Epithelial cell of esophagus (primary cell): Measurements from ENCODE around the gene ARV1.
"Not testable (repeated sequence)": the region's sequence is repeated elsewhere in the genome, so short reads cannot be mapped to it uniquely, and the experiment has no call there.

Experiments
- DNase-seq: peaks from one replicate; pipeline ENCODE4 v3.0.0; 2010; ENCODE audit warnings: low read depth
- H3K4me3 ChIP-seq: 2 replicates; pipeline ENCODE4 v1.5.1; 2011; ENCODE audit warnings: mild to moderate bottlenecking, low read length, control low read depth
- TF ChIP-seq, protein P1 (sequence below): IDR thresholded peaks from 2 replicates; pipeline ENCODE4 v1.5.1; 2011; ENCODE audit warnings: low read depth, mild to moderate bottlenecking, low read length, control low read depth, inconsistent platforms; ENCODE audit not compliant: insufficient read depth; ENCODE audit errors: missing control alignments

ARV1 gene

GRCh38 chr1:230994860-230995259 is 16.0 kb downstream of the ARV1 start:
- TF ChIP-seq, protein P1, sequence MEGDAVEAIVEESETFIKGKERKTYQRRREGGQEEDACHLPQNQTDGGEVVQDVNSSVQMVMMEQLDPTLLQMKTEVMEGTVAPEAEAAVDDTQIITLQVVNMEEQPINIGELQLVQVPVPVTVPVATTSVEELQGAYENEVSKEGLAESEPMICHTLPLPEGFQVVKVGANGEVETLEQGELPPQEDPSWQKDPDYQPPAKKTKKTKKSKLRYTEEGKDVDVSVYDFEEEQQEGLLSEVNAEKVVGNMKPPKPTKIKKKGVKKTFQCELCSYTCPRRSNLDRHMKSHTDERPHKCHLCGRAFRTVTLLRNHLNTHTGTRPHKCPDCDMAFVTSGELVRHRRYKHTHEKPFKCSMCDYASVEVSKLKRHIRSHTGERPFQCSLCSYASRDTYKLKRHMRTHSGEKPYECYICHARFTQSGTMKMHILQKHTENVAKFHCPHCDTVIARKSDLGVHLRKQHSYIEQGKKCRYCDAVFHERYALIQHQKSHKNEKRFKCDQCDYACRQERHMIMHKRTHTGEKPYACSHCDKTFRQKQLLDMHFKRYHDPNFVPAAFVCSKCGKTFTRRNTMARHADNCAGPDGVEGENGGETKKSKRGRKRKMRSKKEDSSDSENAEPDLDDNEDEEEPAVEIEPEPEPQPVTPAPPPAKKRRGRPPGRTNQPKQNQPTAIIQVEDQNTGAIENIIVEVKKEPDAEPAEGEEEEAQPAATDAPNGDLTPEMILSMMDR = no peak
- no peak overlapping the region for H3K4me3 ChIP-seq
- DNase-seq = no peak

DNA sequence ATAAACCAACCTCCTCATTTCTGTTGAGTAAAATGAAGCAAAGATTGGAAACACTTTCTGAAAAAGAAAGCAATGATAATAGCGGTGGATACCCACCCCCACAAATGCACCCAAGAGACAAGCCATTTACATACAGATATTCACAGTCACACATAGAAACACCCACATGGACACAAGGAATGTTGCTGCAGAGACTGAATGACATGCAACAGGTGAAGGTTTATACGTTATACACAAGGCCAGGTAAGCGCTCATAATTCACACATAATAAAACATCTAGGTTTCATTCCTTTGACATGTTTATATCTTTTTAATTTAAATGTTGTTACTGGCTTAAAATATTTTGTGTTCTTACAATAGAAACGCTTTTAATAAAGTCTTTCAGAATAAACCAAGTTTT is 21.3 kb downstream of the ARV1 start:
- TF ChIP-seq, protein P1 = no peak
- no peak overlapping the region for H3K4me3 ChIP-seq
- DNase-seq = no peak

DNA sequence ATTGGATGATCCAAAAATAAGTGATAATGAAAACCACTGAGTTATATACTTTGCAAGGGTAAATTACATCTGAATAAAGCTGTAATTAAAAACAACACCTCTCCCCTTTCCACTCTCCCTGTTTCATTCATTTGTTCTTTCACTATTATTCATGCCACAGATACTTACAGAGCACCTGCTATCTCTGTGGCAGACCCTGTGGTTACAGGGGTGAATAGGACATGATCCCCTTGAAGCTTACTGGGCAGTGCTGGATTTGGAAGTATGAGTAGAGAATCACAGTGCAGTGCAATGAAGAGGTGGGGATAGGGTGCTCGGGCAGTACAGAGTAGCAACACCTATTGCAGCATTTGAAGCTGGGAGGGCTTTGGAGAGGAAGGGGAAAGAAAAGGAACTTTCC is 21.7 kb downstream of the ARV1 start:
- DNase-seq = no peak
- no peak overlapping the region for H3K4me3 ChIP-seq
- TF ChIP-seq, protein P1 = no peak

GRCh38 chr1:231001892-231002291 is 23.0 kb downstream of the ARV1 start:
- no peak for DNase-seq
- TF ChIP-seq, protein P1 = no peak
- no peak overlapping the region for H3K4me3 ChIP-seq

GRCh38 chr1:231007535-231007934 is 28.6 kb downstream of the ARV1 start:
- not testable (repeated sequence) for DNase-seq, H3K4me3 ChIP-seq

DNA sequence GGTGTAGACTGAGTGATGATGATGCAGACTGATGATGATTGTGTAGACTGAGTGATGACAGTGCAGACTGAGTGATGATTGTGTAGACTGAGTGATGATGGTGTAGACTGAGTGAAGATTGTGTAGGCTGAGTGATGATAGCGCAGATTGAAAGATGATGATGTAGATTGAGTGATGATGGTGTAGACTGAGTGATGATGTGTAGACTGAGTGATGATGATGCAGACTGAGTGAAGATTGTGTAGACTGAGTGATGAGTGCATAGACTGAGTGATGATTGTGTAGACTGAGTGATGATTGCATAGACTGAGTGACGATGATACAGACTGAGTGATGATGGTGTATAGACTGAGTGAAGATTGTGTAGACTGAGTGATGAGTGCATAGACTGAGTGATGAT is 32.5 kb downstream of the ARV1 start:
- TF ChIP-seq, protein P1 = no peak

GRCh38 chr1:231011963-231012362 is 33.1 kb downstream of the ARV1 start:
- no peak overlapping the region for H3K4me3 ChIP-seq
- TF ChIP-seq, protein P1 = no peak
- DNase-seq = no peak

More for the DNA sequence above, 32.5 kb downstream of the ARV1 start:
- no peak overlapping the region for H3K4me3 ChIP-seq
- no peak for DNase-seq
